DMS53 treated with DMSO at 0.1 percent for 48 hours (cell line): ENCODE data around the gene ACACB.

ENCODE experiments used
- DNase-seq: peaks from one replicate; lab custom pipeline; 2025; ENCODE audit not compliant: unreplicated experiment; lab: John Stamatoyannopoulos, UW

ACACB gene

DNA sequence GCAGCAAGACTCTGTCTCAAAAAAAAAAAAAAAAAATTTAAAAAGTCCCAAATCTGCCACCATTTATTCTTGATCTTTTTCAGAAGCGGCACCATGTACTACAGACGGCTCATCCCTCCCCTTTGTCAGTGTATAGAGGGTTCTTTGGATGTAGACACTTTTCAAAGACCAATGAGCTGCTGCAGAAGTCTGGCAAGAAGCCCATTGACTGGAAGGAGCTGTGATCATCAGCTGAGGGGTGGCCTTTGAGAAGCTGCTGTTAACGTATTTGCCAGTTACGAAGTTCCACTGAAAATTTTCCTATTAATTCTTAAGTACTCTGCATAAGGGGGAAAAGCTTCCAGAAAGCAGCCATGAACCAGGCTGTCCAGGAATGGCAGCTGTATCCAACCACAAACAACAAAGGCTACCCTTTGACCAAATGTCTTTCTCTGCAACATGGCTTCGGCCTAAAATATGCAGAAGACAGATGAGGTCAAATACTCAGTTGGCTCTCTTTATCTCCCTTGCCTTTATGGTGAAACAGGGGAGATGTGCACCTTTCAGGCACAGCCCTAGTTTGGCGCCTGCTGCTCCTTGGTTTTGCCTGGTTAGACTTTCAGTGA, 6.5 kb upstream of the ACACB start:
- no peak for DNase-seq

DNA sequence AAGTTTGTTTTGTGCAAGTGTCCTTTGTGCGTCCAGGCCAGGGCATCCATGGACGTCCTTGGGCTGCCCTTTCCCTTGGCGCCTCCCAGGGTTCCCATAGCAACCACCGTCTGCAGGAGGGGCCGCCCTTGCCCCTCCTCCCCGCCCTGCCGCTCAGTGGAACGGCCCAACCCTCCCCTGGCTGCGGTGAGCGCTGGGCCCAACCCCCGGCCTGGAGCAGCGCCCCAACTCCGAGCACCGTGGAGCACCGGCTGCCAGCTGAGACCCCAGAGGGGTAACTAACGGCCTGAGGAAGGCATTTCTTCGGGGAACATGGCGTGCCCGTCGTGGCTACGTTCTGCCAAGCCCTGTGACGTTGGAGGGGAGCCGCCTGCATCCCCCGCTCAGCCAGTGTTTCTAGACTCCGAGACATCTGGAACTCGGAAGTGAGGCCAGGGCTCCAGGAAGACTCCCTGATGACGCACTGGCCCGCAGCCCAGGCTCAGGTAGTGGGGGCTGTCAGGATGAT, 5.3 kb upstream of the ACACB start:
- no peak for DNase-seq

DNA sequence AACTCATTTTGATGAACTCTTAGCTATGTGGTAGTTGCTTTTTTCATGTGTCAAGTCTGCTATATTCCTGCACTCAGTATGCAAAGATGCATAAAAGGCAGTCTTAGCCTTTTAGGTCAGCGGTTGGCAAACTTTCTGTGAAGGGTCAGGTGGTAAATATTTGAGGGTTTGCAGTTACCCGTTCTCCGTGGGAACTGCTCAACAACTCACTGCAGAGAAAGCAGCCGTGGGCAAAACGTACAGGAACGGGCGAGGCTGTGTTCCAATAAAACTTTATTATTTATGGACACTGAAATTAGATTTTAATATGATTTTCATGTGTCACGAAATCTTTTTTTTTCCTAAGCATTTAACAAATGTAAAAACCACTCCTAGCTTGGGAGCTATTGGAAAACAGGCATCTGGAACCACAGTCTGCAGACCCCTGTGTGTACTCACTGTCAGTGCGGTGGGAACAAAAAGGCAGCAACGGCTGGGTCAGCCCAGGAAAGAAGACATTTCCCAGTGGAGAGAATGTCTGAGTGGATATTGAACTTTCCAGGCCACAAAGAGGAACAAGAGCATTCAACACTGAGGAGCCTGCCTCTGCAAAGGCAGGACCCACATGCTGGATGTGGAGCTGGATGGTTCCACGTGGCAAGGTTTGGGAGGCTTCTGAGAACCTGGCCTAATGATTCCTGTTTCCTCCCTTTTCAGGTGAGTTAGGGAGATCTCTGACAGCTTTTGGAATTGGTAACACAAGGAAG, 3.5 kb upstream of the ACACB start:
- DNase-seq: no peak

DNA sequence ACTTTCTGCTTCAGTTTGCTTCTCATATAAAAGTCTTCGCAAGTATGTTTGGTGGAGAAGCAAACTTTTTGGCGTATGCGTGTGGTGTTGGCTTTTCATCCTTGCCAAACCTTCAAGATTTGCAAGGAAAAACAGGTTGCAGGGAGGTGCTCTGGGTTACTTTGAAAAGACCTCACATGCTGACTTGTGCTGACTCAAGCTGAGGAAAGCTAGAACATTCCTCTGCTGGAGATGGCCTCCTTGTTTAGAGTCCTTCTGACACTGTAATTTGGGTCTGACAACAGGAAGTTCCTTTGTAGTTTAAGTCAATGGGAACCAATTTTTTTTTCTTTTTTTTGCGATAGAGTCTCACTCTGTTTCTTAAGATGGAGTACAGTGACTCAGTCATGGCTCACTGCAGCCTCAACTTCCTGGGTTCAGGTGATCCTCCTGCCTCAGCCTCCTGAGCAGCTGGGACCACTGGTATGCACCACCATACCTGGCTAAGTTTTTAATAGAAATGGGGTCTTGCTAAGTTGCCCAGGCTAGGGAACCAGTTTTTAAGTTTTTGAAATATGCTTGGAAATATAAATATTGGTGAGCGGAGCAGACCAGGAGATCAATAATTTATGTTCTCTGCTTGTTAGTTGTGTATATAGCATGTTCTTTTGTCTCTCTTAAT, 2.6 kb upstream of the ACACB start:
- DNase-seq: no peak

DNA sequence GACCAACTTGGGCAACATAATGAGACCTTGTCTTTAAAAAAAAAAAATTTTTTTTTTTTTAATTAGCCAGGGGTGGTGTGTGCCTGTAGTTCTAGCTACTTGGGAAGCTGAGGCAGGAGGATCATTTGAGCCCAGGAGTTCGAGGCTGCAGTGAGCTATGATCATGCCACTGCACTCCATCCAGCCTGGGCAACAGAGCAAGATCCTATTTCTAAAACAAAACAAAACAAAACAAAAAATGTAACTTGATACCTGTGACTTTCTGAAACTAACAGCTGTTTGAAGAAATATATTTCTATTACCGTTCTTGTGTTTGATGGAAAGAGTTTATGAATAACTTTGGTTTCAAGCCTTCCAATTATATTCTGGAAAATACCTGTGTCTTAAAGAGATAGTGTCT, 1.7 kb upstream of the ACACB start:
- DNase-seq: no peak

DNA sequence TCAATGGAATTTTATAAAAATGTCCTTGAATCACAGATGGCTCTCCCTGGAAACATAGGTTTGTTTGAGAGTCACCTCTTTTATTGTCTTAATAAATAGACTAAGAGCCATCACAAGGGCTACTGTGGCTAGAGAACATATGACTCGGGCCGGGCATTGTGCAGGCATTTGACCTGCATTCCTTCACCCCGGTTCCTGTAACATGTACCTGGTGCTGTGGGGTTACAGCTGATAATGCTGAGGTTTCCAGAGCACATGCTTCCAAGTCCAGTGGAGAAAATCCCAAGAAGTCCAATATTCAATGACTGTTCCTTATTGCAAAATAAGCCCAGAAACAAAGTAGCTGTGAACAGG, 1.0 kb upstream of the ACACB start:
- DNase-seq: no peak

DNA sequence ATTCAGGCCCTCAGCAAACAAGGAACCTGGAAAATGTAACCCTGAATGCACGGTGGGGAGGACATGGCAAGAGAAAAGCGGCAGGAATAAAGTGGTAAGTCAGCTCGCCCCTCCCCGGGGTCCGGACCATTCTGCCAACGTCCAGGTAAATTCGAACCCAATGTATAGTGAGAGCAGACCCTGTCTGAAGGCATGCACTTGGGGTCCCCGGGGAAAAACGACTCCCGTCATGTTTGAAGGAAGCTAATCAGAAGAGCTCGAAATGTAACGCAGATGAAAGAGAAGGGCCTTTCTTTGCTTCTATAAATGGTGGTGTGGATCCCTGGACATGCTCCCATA, 193 bp downstream of the ACACB start:
- DNase-seq: no peak

DNA sequence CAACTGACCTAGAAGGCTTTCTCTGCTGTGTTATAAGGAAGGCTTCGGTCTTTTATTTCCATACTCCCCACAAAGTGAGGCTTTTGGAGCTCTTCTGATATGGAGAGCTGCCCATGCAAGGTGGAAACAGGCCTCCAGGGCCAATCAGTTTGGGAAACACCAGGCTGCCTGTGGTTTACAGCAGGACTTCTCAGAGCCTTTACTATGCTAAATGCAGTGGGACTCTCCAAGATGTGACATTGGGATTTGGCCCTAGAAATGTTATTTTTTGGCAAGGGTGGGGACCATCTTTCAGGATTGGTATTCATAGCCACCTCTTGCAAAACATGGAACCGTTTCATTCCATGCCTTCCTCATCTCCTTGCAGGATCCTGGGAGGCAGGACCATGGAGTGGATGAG, 3.7 kb downstream of the ACACB start:
- no peak for DNase-seq

DNA sequence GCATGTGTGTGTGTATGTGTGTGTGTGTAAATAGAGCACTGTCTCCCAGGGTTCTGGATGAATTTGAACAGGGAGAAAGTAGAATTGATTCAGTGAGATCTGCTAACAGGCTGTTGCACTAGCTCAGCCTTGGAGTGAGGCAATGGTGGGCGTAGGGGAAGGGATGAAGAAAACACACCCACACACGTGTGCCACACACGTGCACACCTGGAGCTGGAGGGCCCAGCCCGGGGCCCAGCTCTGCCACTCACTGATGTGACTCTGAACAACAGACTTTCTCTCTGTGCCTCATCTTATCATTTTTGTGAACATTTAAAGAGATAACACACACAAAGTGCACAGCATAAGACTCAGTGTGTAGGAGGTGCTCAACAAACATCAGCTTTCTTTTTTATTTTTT, 4.2 kb downstream of the ACACB start:
- DNase-seq: no peak

DNA sequence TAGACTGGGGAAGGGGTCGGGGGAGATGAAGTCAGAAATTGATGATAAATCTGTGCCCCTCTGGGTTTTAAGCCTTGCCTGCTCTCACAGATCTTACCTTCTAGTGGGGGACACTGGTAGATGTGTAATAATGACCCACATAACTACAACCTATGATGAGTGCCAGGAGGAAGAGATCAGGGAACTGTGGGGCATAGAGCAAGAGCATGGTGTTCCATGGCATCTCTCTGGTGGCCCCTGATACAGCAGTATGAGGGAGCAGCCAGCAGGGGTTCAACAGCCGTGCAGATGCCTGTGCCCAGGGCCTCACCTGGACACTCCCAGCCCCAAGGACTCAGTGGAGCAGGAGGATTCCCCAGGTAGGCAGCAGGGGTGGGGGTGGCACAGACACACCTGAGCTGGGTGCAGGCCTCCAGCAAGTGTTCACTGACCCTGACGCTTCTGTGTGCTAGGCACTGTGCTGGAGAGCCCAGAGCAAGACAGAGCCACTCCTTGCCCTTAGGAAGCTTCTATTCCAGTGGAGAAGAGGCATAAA, 5.0 kb downstream of the ACACB start:
- DNase-seq: no peak

DNA sequence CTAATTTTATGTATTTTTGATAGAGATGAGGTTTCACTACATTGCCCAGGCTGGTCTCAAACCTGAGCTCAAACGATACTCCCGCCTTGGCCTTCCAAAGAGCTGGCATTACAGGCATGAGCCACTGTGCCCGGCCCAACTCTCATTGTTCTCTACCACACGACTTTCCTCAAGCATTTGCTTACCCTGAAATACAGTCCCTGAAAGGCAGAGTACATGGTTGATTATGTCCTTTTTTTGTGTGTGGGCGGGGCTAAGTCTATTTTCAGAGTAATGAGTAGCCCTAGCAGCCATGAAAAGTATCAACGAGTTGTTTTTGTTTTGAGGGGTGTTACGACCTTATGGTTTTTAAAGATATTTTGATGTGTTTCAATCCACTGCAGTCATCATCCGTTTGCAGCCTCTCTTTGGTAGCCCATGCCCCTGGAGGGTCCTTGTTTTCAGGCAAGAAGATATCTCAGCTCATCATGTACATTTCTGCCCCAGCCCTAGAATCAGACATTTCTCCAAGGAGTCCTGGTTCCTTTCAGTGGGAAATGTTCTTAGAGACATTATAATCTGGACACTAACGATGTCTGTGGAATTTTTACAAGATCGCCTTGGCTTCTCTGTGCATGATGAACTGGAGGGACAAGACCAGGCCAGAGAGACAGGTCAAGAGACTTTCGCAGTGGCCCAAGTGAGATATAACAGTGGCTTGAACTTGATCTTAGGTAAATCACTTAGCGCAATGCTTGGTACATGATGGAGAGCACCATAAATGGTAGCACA, 8.7 kb downstream of the ACACB start:
- no peak for DNase-seq

DNA sequence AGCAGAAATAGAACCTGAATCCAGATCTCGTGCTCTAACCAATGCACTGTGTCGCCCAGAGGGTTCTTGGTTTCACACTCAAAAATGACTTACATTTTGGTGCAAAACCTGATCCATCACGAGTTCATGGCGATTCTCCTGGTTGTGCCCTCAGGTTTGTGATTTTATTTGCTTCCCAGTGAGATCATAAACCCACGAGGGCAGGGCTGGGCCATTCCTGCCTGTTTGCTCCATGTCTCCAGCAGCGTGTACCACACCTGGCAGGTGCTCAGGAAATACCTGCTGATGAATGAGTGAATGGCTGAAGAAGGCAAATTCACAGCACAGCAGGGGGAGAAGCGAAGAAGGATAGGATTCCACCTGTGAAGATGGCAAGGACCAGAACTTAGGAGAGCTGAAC, 9.4 kb downstream of the ACACB start:
- DNase-seq: no peak

DNA sequence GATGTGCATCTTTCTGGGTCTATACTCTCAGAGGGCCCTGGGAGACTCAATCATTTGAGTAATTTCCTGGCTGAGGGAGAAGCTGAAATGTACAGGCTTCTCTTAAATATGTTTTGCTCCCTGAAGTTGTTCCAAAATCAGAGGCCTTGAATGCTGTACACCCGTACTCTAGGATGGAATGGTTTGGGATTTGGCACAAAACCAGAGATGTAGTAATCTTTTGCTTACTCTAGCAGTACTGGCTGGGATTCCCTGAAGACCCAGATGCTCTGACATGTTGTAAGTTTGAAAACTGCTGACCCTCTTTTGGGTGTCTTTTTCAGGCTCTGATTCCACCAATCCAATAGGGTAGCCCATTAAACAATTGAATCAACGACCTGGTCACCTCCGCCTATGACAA, 10.4 kb downstream of the ACACB start:
- DNase-seq: no peak

DNA sequence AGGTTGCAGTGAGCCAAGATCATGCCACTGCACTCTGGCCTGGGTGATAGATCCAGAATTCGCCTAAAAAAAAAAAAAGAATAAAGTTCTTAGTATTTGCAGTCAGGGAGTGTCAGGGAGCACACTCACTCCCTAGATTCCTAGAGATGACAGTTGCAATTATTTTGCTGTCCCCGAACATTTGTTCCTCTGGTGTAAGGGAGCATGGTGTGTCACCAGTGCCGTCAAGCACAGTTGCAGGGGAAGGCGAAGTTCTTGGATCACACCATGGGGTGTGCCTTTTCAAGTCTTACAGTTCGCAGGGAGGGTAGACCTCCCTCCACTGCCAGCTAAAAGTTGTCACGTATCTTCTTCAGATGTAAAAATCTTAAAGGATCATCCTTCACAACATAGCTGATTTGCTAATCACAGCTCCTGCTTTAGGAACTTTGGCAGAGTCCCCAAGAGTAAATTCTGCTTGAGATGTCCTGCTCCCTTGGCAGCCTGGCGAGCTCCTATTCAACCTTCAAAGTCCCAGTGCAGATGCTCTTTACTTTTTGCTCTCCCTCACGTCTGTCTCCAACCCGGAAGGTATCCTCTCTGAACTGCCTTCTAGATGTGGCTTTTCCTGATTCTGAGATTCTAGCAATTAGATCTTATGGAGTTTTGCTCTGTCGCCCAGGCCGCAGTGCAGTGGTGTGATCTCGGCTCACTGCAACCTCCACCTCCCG, 11.3 kb downstream of the ACACB start:
- DNase-seq: no peak

DNA sequence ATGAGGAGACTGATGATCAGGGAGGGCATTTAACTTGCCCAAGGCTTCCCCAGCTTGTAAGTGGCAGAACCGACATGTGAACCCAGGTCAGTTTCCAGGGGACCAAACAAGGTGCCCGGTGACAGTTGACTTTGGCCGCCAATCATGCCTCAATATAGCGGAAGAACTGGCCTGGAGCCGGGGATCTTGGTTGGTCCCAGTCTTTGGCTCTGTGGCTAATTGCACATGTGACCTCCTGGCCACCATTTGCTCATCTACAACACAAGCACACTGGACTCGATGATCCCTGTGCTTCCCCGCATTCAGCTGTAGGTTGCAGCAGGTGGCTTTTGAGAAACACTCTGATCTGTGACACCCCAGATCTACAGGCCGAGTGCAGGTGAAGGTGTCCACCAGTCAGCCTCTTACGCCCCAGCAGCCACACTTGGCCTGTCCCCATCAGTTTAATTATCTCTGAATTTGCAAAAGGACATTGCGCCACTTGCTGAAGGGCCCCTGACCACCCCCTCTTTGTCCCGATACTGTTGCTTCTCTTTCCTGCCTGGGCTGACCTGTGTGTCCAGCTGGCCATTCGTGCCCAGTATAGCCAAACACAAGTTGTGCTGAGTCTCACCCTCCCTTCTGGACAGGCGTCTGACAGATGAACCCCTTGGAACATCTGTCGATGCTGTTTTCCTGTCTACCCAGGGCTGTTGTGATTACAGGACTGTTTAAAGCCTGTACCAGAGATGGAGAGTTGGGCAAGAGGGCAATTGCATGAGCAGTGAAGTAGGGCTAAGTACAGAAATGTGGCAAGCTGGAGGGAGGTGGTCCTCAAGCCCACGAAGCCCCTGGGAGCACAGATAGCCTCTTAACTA, 14.1 kb downstream of the ACACB start:
- DNase-seq: no peak

DNA sequence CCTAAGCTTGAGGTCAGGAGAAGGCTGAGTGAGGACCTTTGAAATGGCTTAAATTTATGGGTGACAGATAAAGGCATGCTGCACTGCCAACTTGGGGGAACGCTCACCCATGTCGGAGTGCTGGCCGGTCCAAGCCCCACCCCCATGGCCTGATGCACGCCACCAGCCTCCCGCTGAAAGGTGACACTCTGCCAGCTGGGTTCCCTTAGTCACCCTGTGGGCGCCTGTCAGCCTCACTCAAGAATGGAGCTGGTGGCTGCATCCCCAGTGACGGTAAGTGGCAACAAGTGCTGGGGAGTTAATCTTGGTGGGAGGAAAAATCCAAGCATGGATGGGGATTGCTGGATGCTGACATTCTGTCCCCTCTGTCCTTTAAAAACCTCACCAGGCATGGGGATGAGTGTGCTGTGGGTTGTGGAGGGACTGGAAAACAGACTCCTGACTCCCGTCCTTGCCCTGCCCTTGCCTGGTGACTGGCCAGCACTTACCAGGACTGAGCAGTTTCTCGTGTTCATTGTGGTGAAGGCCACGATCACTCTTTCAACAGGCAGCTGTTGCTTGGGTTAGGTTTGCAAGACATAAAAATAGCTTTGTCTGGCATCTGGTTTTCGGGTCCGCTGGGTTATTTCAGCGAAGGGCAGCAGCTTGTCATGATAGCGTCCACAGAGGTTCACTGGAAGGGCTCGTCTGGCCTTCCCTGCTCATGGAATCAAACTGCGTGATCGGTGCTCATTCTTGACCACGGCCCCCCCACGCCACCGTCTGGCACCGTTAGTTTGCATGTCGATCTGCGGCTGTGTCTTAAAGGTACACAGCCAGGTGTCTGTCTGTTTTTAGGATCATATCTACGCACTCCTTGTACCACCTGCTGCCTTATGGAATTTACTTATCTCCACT, 15.0 kb downstream of the ACACB start:
- DNase-seq: no peak

DNA sequence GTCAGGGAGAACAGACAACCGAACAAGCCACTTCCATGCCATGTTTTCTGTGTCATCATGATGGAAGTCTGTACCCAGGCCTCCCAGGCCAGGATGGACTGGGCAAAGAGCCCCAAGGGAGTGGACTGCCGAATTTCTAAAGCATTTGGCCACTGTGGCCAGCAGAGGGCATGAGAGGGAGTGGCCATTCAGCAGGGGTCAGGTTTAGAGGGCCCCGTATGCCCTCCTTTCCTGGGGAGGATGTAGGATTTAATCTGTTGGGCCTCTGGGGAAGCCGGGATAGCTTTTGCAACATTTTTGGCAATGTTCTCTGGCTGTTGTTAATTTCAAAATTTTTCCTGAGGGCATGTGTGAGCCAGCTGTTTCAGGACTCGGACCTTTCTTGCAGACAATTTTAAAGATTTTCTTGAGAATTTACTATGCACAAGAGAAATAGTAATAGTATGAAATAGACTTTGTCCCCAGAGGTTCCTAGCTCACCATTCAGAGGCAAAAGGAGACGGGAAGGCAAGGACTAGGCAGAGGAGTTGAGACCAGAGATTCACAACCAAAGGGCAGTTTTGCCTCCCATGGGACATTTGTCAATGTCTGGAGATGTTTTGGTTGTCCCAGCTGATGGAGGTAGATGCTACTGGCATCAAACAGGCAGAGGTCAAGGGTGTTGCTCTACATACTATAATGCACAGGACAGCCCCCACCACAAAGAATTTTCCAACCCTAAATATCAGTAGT, 18.0 kb downstream of the ACACB start:
- DNase-seq: no peak

DNA sequence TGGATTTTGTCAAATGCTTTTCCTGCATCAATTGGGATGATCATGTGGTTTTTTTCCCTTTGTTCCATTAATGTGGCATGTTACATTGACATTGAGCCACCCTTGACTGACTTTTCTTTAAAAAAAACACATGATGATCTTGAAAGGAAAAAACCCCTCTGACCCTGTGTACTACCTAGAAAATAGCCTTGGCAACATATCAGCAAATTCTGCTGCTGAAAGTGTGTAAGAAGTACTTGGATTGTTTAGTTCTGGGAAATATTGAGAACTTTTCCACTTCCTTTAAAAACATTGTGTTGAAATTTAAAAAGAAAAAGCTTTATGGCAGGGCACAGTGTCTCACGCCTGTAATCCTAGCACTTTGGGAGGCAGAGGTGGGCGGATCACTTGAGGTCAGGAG, 20.7 kb downstream of the ACACB start:
- no peak for DNase-seq
